Stimulated activated CD4-positive, alpha-beta T cell treated with anti-CD3 and anti-CD28 coated beads, Interleukin-2, amount 100 ng/mL, for 24 hours (primary cell): Measurements from ENCODE around the gene SYNE4.
A peak's percentile ranks its signal among the peaks of the same experiment; 100 is the strongest.
"Not testable (repeated sequence)": the region's sequence is repeated elsewhere in the genome, so short reads cannot be mapped to it uniquely, and the experiment has no call there.

Experiments
- DNase-seq, 2 donors: peaks; one replicate each; pipeline ENCODE4 v3.0.0-alpha.2; 2020

SYNE4 gene, protein sequence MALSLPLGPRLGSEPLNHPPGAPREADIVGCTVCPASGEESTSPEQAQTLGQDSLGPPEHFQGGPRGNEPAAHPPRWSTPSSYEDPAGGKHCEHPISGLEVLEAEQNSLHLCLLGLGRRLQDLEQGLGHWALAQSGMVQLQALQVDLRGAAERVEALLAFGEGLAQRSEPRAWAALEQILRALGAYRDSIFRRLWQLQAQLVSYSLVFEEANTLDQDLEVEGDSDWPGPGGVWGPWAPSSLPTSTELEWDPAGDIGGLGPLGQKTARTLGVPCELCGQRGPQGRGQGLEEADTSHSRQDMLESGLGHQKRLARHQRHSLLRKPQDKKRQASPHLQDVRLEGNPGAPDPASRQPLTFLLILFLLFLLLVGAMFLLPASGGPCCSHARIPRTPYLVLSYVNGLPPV

DNA sequence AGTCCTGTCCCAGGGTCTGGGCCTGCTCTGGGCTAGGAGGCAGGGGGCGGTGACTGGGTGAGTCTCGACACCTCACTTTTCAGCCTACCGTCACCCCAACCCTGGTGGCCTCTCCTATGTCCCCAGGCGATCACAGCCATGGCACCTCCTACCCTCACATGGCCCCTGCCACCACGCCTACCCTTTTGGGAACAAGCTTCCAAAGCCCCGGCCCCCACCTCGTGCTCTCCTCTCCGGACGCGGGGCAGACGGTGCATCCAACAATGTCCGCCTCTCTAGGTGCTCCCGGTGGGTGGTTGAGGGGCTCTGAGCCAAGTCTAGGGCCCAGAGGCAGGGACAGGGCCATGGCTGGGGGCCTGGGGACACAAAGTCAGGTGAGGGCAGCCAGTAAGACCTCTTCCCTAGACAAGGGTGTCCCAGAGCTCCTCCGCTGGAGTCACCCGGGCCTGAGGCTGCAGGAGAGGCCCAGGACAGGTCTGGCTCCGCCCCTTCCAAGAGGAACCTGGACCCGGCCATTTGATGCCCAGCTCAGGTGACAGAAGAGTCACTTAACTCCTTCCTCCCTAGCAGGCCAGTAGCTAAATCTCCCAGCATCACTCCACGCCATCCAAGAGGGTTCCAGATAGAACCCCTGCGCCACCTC lies at the start of gene SYNE4:
Gene SYNE4, minus strand, starts transcription at position 478 of the 643 bp plus-strand sequence. Its CDS starts 132 bp downstream, at position 346.
- no peak for DNase-seq

DNA sequence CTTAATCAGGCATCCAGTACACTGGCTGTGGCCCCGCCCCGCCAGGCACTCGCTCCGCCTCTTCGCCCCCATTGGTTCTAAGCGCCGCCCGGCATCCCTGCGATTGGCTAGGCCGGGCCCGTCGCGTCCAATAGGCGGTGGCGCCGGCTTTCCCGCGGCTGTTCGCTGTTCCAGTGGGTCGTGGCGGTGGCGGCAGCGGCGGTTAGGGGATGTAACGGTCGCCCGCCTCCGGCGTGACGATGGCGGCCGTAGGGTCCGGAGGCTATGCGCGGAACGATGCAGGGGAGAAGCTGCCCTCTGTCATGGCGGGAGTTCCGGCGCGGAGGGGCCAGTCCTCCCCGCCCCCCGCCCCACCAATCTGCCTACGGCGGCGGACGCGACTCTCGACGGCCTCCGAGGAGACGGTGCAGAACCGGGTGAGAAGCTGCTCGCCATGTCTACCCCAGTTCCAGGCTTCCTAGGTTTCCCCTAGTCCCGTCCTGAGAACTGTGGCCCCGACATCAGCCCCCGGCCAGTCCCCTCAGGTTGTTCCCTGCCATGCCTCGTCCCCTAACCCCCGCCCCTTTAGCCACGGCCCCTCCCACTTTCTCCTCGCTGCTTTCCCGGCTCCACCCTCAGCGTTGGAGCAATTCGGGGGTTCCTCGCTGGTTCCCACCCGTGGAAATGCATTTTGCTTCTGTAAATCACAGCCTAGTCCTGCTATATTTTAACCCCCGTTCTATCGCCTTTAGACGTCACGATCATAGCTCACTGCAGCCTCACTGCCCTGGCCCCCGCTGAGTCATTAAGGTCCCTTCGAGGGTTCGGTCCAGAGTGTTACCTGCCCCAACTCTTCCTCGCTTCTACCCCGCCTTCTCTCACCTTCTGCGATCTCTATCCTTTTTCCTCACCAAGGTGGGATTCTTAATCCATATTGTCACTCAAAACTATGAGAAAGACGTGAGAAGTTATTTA lies 46.4 kb upstream of the SYNE4 start, which contains the start of gene WDR62:
Gene WDR62, plus strand, starts transcription at position 165 of the 954 bp plus-strand sequence. Its CDS starts 75 bp downstream, at position 240.
- DNase-seq: peak; percentile 96 to 97

DNA sequence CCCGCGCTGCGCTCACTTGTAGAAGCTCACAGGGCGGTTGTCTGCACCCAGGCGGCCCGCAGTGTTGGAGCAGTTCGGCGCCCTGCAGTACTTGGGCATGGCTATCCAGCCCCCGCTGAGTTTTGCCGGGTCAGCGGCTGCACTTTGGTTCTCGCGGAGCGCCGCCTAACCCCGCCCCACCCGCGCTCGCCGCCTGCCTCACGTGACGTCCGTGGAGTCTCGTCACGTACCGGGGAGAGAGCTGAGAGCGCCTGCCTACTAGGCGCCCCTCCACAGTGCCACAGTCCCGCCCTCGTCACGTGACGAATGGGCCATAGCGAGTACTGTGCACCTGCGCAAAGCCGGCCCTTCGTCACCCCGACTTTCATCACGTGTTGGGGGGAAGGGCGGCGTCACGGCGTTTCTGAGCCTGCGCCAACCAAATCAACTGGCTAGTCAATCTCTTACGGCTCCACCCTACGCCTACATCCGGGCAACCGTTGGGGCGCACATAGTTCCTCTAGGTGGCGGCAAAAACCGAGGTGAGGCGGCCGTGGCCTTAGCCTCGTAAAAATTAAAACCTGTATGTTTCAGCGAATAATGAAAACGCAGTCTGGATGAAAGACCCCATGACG lies 45.6 kb upstream of the SYNE4 start, which contains the start of gene THAP8:
Gene THAP8, minus strand, starts transcription at position 167 of the 614 bp plus-strand sequence. Its CDS starts 68 bp downstream, at position 99.
- DNase-seq: peak; percentile 99 to 100

- DNase-seq: no peak
These were observed 43.0 kb upstream of the SYNE4 start for GRCh38 chr19:36051637-36052036.

- DNase-seq: no peak
These were observed 42.6 kb upstream of the SYNE4 start for GRCh38 chr19:36051236-36051635.

DNA sequence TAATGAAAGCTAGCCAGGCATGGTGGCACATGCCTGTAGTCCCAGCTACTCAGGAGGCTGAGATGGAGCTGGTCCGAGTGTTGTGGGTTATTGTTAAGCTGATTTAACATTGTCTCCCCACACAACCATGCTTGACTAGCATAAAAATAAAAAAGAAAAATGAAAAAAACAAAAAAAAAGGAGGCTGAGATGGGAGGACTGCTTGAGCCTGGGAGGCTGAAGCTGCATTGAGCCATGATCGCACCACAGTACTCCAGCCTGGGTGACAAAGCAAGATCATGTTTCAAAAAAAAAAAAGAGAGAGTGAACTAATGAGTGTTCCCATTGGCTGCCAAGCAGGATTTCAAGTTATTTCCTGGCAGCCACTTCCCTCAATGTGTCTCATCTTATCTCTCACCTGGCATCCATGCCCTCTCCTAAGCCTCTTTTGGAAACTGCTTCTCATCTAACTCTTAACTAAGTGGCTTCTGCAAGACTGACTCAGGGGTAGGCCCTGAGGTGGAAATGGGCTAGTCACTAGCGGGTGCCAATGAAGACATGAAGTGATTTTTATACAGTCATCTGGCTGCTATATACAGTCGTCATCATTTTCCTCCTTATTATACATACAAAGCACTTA lies 40.6 kb upstream of the SYNE4 start:
- DNase-seq: no peak

DNA sequence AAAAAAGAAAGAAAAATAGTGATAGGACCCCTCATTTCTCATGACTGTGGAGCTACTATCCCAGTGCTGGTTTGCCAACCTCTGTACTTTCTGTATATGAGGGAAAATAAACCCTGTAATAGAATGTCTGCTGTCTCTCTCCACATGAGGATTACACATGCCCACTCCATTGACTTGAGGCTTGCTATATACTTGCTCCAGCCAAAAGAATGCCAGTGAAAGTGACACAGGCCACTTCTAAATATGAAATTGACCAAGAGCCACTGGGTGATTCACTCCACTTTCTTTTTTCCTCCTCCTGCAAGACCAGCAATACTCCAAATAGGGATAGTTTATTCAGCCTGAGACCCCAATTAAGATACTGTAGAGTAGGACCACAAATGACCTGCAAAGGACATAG lies 39.2 kb upstream of the SYNE4 start:
- no peak for DNase-seq

DNA sequence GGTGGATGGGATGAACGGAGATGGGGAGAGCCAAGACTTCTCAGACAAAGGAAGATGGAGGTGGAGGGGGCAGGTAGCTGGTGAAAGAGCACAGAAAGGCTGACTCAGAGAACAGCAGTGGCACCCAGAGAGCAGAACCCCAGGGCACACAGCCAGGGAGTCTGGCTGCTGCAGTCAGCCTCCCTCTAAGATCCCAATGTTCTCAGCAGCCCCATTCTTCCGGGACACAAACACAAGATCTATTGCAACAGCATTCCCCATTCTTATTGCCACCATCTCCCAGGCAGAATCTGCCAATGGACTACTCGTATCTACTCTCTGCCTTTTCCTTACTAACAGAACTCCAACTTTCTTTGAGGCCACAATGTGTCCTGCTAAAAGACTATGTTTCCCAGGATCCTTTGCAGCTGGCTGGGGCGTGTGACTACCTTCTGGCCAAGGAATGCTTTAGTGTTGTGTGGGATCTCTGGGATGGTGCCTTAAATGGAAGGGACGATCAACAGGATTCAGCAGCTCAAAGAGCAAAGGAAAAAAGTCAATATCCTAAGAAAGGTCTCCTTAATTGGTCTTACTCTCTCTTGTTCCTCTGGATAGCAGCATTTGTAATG lies 37.9 kb upstream of the SYNE4 start:
- no peak for DNase-seq

DNA sequence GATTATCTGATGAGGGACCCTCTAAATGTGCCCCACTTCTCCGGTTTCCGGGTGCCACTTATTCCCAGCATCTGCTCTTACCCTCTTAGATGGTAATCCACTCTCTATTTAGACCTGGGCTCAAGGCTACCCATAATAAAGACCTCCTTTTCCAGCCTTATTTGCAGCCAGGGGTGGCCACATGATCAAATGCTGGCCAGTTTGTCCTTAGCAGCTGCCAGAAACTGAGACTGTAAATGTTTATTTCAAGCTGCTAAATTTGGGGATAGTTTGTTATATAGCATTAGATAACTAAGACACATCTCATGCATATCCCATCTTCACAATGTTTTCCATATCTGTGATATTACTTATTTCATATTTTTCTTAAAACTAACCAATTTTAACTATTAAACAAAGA lies 35.3 kb upstream of the SYNE4 start:
- no peak for DNase-seq

DNA sequence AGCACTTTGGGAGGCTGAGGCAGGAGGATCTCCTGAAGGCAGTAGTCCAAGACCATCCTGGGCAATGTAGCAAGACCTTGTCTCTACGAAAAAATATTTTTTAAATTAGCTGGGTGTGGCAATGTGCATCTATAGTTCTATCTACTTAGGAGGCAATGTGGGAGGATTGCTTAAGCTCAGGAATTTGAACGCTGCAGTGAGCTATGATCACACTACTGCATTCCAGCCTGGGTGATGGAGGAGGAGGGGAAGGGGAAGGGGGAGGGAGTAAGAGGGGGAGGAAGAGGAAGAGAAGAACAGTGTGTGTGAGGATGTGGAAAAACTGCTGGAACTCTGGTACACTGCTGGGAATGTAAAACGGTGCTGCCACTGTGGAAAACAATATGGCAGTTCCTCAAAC lies 33.2 kb upstream of the SYNE4 start:
- no peak for DNase-seq

DNA sequence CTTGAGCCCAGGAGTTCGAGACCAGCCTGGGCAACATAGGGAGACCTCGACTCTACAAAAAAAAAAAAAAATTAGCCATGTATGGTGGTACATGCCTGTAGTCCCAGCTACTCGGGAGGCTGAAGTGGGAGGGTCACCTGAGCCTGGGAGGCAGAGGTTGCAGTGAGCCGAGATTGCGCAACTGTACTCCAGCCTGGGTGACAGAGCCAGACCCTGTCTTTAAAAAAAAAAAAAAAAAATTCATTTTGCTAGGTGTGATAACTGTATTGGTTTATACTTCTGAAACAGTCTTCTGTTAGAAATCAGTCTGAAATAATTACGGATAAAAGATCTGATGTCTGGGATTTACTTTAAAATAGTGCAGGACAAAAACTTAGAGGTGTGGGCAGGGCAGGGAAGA lies 32.5 kb upstream of the SYNE4 start:
- DNase-seq: not testable (repeated sequence)

DNA sequence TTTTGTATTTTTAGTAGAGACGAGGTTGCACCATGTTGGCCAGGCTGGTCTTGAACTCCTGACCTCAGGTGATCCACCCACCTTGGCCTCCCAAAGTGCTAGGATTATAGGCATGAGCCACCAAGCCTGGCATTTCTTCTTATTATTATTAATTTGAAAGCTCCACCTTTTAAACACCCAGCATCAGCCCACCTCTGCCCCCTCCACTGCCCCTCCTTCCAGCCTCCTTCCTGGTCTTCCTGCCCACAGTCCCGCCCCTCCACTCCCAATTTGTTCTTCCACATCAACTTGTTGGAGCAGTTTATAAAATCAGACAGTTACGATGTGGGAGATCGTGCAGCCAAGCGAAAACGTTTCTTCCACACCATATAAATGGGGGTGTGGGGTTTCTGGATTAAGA lies 31.9 kb upstream of the SYNE4 start:
- no peak for DNase-seq

DNA sequence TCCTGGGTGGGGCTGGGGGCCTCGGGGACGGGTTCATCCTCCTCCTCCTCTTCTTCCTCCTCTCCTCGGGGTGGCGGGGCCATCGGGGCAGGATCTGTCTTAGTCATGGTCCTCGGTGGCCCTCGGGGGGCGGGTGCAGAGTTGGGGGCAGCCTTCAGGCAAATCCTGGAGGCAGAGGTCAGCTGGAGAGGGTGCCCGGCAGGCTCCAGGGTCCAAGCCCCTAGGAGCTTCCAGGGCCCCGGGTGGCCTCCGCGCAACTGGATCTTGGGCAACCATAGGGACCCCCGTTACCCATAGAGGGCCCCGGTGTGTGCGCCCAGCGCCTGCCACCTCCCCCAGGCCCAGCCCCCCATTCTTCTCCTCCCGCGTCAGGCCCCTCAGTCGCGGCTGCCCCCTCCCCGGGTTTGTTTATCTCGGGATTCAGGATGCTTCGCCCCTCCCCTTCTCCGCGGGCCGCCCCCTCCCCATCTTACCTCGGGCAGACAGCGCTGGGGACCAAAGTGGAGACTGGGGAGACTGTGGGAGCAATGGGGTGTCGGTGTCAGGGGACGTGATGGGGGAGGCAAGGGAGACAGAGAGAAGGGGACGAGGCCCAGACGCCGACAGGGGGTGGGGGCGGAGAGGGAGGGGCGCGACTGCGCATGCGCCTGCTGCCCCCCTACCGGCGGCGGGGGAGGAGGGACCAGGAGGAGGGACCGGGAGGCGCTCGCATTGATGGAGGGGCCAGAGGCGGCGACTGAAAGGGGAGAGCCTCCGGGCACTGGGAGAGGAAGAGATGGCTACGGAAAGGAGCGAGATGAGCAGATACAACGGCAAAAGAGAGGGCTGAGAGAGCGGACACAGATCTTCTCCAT lies 23.9 kb upstream of the SYNE4 start, which contains the start of gene CLIP3:
Gene CLIP3, minus strand, starts transcription at position 623 of the 854 bp plus-strand sequence. Its CDS starts 516 bp downstream, at position 107.
- DNase-seq: peak; percentile 40 to 55

DNA sequence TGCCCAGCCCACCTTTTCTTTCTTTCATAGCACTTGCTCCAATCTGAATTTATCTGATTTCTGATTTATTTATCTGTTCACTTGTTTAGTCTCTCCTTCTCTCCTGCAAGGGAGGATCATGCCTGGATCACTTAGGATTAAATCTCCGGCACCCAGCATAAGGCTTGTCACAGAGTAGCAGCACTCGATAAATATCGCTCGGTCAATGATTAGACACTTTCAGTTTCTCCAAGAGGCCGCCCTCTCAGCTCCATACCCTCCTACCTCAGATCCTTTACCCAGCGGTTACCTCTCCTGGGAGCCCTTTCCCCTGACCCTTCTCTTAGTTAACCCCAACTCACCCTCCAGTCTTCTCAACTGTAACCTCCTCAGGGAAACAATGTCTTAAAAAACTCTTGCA lies 22.7 kb upstream of the SYNE4 start:
- DNase-seq: no peak

DNA sequence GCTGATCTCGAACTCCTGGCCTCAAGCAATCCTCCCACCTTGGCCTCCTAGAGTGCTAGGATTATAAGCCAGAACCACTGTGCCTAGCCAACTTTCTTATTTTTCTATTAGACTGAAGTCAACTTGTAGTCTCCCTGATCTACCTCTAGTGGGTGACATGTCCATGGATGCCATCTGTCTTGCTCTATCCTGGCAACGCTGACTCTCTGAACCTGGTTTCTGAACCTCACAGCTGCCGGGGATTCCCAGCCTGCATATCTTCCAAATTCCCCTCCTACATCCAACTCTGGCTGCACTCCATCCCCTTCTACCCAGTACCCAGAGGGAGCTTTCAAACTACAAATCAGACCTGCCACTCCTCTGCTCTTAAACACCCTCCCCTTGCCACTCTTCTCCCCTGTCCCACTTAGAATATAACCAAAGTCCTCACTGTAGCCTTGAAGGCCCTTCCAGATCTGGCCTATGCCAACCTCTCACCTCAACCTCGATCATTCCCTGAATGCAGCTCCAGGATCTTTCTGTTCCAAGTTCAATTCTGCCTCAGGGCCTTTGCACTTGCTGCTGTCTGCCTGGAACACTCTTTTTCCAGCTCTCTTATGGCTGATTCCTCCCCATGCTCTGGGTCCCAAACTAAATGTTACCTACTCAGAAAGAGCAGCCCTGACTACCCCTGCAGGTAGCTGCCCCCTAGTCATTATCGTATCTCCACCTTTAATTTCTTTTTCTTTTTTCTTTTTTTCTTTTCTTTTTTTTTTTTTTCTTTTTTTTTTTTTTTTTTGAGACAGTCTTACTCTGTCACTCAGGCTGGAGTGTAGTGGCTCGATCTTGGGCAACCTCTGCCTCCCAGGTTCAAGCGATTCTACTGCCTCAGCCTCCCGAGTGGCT lies 21.9 kb upstream of the SYNE4 start:
- DNase-seq: no peak

- no peak for DNase-seq
These were observed 19.9 kb upstream of the SYNE4 start for GRCh38 chr19:36028313-36029041.

DNA sequence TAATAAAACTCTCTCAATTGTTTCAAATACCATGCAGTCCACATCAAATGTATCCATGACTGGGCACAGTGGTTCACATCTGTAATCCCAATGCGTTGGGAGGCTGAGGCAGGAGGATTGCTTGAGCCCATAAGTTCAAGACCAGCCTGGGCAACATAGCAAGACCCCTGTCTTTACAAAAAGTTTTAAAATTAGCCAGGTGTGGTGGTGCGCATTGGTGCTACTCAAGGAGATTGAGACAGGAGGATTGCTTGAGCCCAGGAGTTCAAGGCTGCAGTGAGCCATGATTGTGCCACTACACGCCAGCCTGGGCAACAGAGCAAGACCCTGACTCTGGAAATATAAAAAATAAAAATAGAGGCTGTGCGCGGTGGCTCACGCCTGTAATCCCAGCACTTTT lies 19.1 kb upstream of the SYNE4 start:
- DNase-seq: no peak

GRCh38 chr19:36026091-36026876 lies 17.7 kb upstream of the SYNE4 start:
- no peak for DNase-seq
